Activated CD4-positive, alpha-beta T cell treated with anti-CD3 and anti-CD28 coated beads, Interleukin-2, amount 10 ng/mL, durations not matched to agents 24 days and 14 days (primary cell): ENCODE data around the gene WRAP73. TPM values are rescaled to one million over a fixed set of nuclear protein-coding genes. Genes with fewer than 3 reads are reported as not detected.
"Not testable (repeated sequence)": the region's sequence is repeated elsewhere in the genome, so short reads cannot be mapped to it uniquely, and the experiment has no call there.

Source experiments
- DNase-seq: peaks from one replicate; pipeline ENCODE4 v3.0.0; 2022
- H3K27ac Mint-ChIP-seq: one replicate; pipeline ENCODE4 v1.8.0; 2022; ENCODE audit warnings: mild to moderate bottlenecking, mixed read lengths
- H3K27me3 Mint-ChIP-seq: one replicate; pipeline ENCODE4 v1.8.0; 2022; ENCODE audit warnings: mixed read lengths
- H3K36me3 Mint-ChIP-seq: one replicate; pipeline ENCODE4 v1.8.0; 2022; ENCODE audit warnings: low read depth, mild to moderate bottlenecking, mixed read lengths
- H3K4me1 Mint-ChIP-seq: one replicate; pipeline ENCODE4 v1.8.0; 2021; ENCODE audit warnings: mixed read lengths
- H3K4me3 Mint-ChIP-seq: one replicate; pipeline ENCODE4 v1.8.0; 2022; ENCODE audit warnings: mild to moderate bottlenecking, moderate library complexity, mixed read lengths
- H3K9me3 Mint-ChIP-seq: one replicate; pipeline ENCODE4 v1.8.0; 2021; ENCODE audit warnings: mixed read lengths
- intact Hi-C: fragments of 100-400 bp; cut with micrococcal nuclease; formaldehyde crosslinking; loops from one replicate; pipeline ENCODE4 v1.15.1; 2023
- total RNA-seq: library from RNA; stranded (reverse); gene quantifications from 2 replicates; pipeline ENCODE4 v1.2.3, GENCODE V29; 2022

WRAP73 gene
- total RNA-seq, 1 donor from 2014 or later = 41.3 TPM

DNA sequence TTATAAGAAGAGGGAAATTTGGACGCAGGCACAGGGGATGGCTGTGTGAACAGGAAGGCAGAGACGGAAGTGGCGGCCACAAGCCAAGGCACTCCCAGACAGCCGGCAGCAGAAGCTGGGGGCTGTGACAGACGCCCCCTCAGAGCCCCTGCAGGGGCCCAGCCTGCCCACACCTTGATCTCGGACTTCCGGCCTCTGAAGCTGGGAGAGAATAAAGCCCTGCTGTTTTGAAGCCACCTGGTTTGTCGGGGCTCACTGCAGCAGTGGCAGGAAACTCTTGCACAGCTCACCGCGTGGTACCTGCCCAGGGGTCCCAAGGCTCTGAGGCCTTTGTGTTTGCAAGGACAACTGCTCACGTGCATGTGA, 52.3 kb downstream of the WRAP73 start:
- H3K27me3 Mint-ChIP-seq = peaks cover 2% of the 10 kb centered on the region
- intact Hi-C loops = no loop called here
- H3K4me3 Mint-ChIP-seq = peak overlapping the region; percentile 28
- H3K4me1 Mint-ChIP-seq = peaks cover 6% of the 10 kb centered on the region
- no peak for DNase-seq
- H3K27ac Mint-ChIP-seq = no peak overlapping the region
- no peaks in the 10 kb centered on the region for H3K9me3 Mint-ChIP-seq
- H3K36me3 Mint-ChIP-seq = no peaks in the 10 kb centered on the region

- Mint-ChIP-seq H3K36me3 (no peaks in the 10 kb centered on the region), H3K4me3 (no peak overlapping the region), H3K4me1 (peaks cover 6% of the 10 kb centered on the region), H3K27ac (no peak overlapping the region), H3K27me3 (peaks cover 2% of the 10 kb centered on the region), H3K9me3 (no peaks in the 10 kb centered on the region)
- no peak for DNase-seq
- intact Hi-C loops = no loop called here
Measured at GRCh38 chr1:3596663-3597598, 53.0 kb downstream of the WRAP73 start.

DNA sequence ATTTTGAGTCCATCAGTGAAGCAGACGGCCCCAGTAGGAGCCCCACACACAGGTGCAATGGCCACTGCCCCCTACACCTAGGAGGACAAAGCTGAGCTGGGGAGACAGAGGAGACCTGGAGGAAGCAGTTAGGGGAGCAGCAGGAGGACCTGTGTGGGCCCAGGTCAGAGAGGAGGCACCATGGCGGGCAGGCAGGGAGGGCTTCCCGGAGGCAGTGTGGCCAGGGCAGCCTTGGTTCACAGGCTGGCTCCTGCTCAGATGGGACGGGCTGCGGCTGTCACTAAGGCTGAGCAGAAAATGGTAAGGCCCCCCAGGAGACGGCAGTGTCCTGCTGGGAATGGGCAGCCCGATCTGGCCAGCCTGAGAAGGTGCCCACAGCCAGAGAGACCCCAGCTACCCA, 54.0 kb downstream of the WRAP73 start:
- intact Hi-C loops = no loop called here
- H3K36me3 Mint-ChIP-seq = no peaks in the 10 kb centered on the region
- H3K4me3 Mint-ChIP-seq = no peak overlapping the region

DNA sequence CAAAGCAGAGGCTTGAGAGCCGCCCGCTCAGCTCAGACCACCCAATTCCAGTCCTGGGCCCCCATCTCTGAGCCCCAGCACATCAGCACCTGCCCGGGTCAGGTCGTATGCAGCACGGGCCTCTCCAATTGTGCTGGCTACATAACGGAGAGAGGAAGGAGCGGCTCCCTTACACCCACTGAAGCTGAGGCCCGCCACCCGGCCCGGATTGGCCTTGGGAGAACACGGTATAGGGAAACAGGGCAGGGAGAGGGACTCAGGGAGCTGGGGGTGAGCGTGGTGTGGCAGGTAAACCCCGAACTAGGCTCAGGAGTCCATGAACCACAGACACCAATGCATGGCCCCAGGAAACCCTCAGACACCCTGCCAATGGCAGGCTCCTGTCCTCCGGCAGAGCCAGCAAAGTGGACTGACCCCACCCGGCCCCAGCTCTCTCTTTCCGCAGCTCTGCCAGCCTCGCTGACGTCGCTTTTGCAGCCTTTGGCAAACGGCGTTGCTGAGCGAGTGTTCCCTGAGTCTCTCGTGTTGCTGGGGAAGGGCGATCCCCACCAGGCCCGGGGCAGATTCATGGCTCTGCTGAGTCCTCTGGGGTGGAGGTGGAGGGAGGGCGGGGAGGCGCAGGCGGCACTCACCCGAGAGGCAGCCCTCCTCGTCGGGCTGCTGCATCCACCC, 55.1 kb downstream of the WRAP73 start:
- H3K27me3 Mint-ChIP-seq = peaks cover 2% of the 10 kb centered on the region
- no peak for DNase-seq
- H3K9me3 Mint-ChIP-seq = no peaks in the 10 kb centered on the region
- no peaks in the 10 kb centered on the region for H3K36me3 Mint-ChIP-seq
- no peak overlapping the region for H3K4me3 Mint-ChIP-seq
- H3K27ac Mint-ChIP-seq = no peak overlapping the region
- intact Hi-C loops = no loop called here
- H3K4me1 Mint-ChIP-seq = peaks cover 6% of the 10 kb centered on the region

More for the DNA sequence above, 54.0 kb downstream of the WRAP73 start:
- no peak for DNase-seq
- no peaks in the 10 kb centered on the region for H3K9me3 Mint-ChIP-seq
- H3K27me3 Mint-ChIP-seq = peaks cover 2% of the 10 kb centered on the region
- peaks cover 6% of the 10 kb centered on the region for H3K4me1 Mint-ChIP-seq
- no peak overlapping the region for H3K27ac Mint-ChIP-seq

- peaks cover 2% of the 10 kb centered on the region for H3K27me3 Mint-ChIP-seq
- DNase-seq = no peak
- intact Hi-C loops = no loop called here
- H3K27ac Mint-ChIP-seq = no peak overlapping the region
- no peaks in the 10 kb centered on the region for H3K36me3 Mint-ChIP-seq
- no peaks in the 10 kb centered on the region for H3K9me3 Mint-ChIP-seq
- H3K4me3 Mint-ChIP-seq = no peak overlapping the region
- peaks cover 6% of the 10 kb centered on the region for H3K4me1 Mint-ChIP-seq
Measured at GRCh38 chr1:3593745-3594144, 56.2 kb downstream of the WRAP73 start.

- peaks cover 6% of the 10 kb centered on the region for H3K4me1 Mint-ChIP-seq
- intact Hi-C loops = no loop called here
- H3K9me3 Mint-ChIP-seq = no peaks in the 10 kb centered on the region
- peaks cover 2% of the 10 kb centered on the region for H3K27me3 Mint-ChIP-seq
- H3K27ac Mint-ChIP-seq = no peak overlapping the region
- no peak overlapping the region for H3K4me3 Mint-ChIP-seq
- DNase-seq = no peak
- no peaks in the 10 kb centered on the region for H3K36me3 Mint-ChIP-seq
Measured at GRCh38 chr1:3593334-3593733, 56.6 kb downstream of the WRAP73 start.

GRCh38 chr1:3590951-3591865, 58.7 kb downstream of the WRAP73 start:
- Mint-ChIP-seq H3K27ac (no peak overlapping the region), H3K4me1 (no peaks in the 10 kb centered on the region), H3K4me3 (no peak overlapping the region), H3K27me3 (no peaks in the 10 kb centered on the region), H3K9me3 (no peaks in the 10 kb centered on the region), H3K36me3 (no peaks in the 10 kb centered on the region)
- intact Hi-C loops = no loop called here
- DNase-seq = no peak

DNA sequence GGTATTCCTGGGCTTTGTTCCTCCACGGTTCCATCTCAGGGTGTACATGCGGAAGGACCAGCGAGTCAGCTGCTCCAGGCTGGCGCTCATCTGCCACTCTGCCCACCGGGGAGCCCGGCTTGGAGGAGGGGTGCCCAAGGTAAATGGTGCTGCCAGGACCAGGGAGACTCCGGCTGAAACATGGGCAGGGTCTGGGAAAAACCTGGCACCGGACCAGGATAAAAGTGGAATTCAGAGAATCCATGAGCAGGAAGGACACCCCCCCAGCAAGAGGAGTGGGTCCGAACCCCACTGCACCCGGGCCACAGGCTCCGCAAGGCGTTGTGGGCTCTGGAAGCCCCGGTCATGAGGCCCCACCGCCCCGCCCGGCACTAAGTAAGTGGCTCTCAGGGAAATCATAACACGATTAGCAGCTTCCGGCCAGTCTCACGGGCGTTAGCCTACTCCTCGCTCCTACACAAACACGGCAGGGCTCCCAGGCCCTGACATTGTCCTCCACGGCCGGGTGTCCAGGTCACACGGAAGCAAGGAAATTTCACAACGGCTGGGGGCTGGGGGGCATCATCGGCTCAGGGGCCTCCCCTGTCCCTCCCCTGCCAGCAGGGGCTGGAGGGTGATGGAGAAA, 59.7 kb downstream of the WRAP73 start:
- no peaks in the 10 kb centered on the region for H3K36me3 Mint-ChIP-seq
- no peaks in the 10 kb centered on the region for H3K27me3 Mint-ChIP-seq
- intact Hi-C loops = no loop called here
- H3K27ac Mint-ChIP-seq = no peak overlapping the region
- H3K4me1 Mint-ChIP-seq = no peaks in the 10 kb centered on the region
- H3K4me3 Mint-ChIP-seq = no peak overlapping the region
- no peaks in the 10 kb centered on the region for H3K9me3 Mint-ChIP-seq
- no peak for DNase-seq

GRCh38 chr1:3588395-3588794, 61.5 kb downstream of the WRAP73 start:
- no peaks in the 10 kb centered on the region for H3K4me1 Mint-ChIP-seq
- H3K36me3 Mint-ChIP-seq = no peaks in the 10 kb centered on the region
- no peak for DNase-seq
- intact Hi-C loops = no loop called here
- H3K4me3 Mint-ChIP-seq = no peak overlapping the region
- no peak overlapping the region for H3K27ac Mint-ChIP-seq
- H3K27me3 Mint-ChIP-seq = no peaks in the 10 kb centered on the region
- no peaks in the 10 kb centered on the region for H3K9me3 Mint-ChIP-seq

DNA sequence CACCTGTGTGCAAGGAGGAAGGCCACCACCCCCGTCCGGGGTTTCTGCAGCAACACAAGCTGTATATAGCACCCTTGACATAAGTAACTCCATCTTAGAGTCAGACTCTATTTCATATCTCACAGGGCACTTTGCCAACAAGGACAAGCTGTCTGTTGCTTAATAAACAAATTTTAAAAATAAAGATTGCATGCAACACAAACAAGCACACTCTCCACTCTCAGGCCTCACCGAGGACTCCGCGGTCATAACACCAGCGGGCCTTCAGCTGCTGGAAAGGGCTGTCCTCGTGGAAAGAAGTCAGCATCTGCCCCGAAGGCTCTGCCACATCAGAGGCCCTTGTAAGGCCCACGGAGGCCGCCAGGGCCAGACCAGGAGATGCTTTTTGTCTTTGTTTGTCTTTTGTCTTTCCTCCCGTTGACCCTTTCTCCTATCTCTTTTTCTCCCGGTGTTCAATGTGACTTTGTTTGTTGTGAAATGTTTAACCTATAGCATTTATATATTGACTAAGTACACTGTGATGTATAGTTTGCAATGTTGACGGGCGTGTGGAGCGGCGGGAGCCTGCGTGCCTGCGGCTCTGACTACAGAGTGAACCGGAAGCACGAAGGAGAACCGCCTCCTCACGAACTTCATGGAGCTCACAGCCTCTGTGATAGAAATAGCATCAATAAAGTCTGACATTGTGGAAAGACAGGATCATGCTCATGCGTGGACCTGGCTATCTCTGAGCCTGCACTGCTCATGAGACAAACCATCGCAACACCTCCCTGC, 62.7 kb downstream of the WRAP73 start:
- Mint-ChIP-seq H3K27me3 (no peaks in the 10 kb centered on the region), H3K9me3 (no peaks in the 10 kb centered on the region), H3K4me3 (no peak overlapping the region), H3K4me1 (no peaks in the 10 kb centered on the region), H3K27ac (no peak overlapping the region), H3K36me3 (no peaks in the 10 kb centered on the region)
- intact Hi-C loops = no loop called here
- no peak for DNase-seq

DNA sequence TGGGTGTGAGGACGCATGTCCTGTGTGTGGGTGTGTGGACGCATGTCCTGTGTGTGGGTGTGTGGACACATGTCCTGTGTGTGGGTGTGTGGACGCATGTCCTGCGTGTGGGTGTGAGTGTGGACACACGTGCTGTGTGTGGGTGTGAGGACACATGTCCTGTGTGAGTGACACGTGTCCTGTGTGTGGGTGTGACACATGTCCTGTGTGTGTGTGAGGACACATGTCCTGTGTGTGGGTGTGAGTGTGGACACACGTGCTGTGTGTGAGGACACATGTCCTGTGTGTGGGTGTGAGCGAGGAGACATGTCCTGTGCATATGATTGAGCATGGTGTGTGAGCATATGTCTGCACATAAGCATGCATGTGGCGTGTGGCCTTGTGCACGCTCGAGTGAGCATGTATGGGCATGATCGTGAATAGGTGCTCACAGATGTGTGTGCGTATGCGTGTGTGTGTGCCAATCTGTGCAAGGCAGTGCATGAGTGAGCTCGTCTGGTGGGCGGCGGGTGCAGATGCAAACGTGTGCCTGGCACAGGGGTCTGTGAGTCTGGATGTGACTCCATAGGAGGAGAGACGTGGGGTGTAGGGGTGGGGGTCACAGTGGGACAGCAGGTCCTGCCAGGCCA, 63.8 kb downstream of the WRAP73 start:
- H3K27ac Mint-ChIP-seq = no peak overlapping the region
- no peak overlapping the region for H3K4me3 Mint-ChIP-seq
- no peaks in the 10 kb centered on the region for H3K27me3 Mint-ChIP-seq
- no peak for DNase-seq
- H3K4me1 Mint-ChIP-seq = no peaks in the 10 kb centered on the region
- no peaks in the 10 kb centered on the region for H3K36me3 Mint-ChIP-seq
- no peaks in the 10 kb centered on the region for H3K9me3 Mint-ChIP-seq
- intact Hi-C loops = no loop called here

DNA sequence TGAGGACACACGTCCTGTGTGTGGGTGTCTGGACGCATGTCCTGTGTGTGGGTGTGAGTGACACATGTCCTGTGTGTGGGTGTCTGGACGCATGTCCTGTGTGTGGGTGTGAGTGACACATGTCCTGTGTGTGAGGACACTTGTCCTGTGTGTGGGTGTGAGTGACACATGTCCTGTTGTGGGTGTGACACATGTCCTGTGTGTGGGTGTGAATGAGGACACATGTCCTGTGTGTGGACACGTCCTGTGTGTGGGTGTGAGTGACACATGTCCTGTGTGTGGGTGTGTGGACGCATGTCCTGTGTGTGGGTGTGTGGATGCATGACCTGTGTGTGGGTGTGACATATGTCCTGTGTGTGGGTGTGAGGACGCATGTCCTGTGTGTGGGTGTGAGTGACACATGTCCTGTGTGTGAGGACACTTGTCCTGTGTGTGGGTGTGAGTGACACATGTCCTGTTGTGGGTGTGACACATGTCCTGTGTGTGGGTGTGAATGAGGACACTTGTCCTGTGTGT, 64.5 kb downstream of the WRAP73 start:
- H3K4me3 Mint-ChIP-seq, H3K4me1 Mint-ChIP-seq, H3K27me3 Mint-ChIP-seq, intact Hi-C loops, H3K36me3 Mint-ChIP-seq, H3K27ac Mint-ChIP-seq, DNase-seq, H3K9me3 Mint-ChIP-seq: not testable (repeated sequence)
